H9 (cell line): Measurements from ENCODE around the gene DDX39A. TPM values are rescaled to one million over a fixed set of nuclear protein-coding genes. Genes with fewer than 3 reads are reported as not detected.

Experiments used
- DNase-seq: peaks from one replicate; pipeline ENCODE4 v3.0.0-alpha.2; 2017
- H2AFZ ChIP-seq: one replicate; pipeline ENCODE4 v1.6.1; 2013; ENCODE audit warnings: mild to moderate bottlenecking, low read length, control low read depth, moderate library complexity
- H2AK5ac ChIP-seq: 2 replicates; pipeline ENCODE4 v1.6.1; 2013; ENCODE audit warnings: low read length, control low read depth, mixed read lengths; ENCODE audit not compliant: insufficient read length
- H2BK120ac ChIP-seq: one replicate; pipeline ENCODE4 v1.6.1; 2013; ENCODE audit warnings: low read depth, mild to moderate bottlenecking, low read length, control low read depth, inconsistent platforms; ENCODE audit not compliant: poor library complexity, severe bottlenecking
- H2BK12ac ChIP-seq: 2 replicates; pipeline ENCODE4 v1.6.1; 2013; ENCODE audit warnings: low read length, control low read depth, mixed read lengths, low read depth; ENCODE audit not compliant: insufficient read length
- H2BK15ac ChIP-seq: 2 replicates; pipeline ENCODE4 v1.6.1; 2013; ENCODE audit warnings: low read depth, low read length, control low read depth
- H2BK20ac ChIP-seq: one replicate; pipeline ENCODE4 v1.6.1; 2013; ENCODE audit warnings: low read depth, mild to moderate bottlenecking, low read length, control low read depth, inconsistent platforms; ENCODE audit not compliant: poor library complexity, severe bottlenecking
- H2BK5ac ChIP-seq: 2 replicates; pipeline ENCODE4 v1.6.1; 2013; ENCODE audit warnings: low read length, control low read depth, mixed read lengths; ENCODE audit not compliant: insufficient read length
- H3K14ac ChIP-seq: 2 replicates; pipeline ENCODE4 v1.6.1; 2013; ENCODE audit warnings: low read length, control low read depth; ENCODE audit not compliant: insufficient read depth
- H3K18ac ChIP-seq: 2 replicates; pipeline ENCODE4 v1.6.1; 2013; ENCODE audit warnings: low read depth, mild to moderate bottlenecking, mixed read lengths, low read length, control low read depth; ENCODE audit not compliant: insufficient read length
- H3K23ac ChIP-seq: 2 replicates; pipeline ENCODE4 v1.6.1; 2013; ENCODE audit warnings: low read length, control low read depth, mixed read lengths, low read depth; ENCODE audit not compliant: insufficient read length
- H3K23me2 ChIP-seq: 2 replicates; pipeline ENCODE4 v1.6.1; 2013; ENCODE audit warnings: low read depth, mild to moderate bottlenecking, mixed read lengths, low read length, control low read depth; ENCODE audit not compliant: insufficient read length, poor library complexity, severe bottlenecking
- H3K27ac ChIP-seq: 2 replicates; pipeline ENCODE4 v1.5.1; 2013; ENCODE audit warnings: low read length, control low read depth, mixed read lengths, low read depth; ENCODE audit not compliant: insufficient read length
- H3K27me3 ChIP-seq: 2 replicates; pipeline ENCODE4 v1.6.1; 2013; ENCODE audit warnings: low read length, control low read depth, inconsistent platforms; ENCODE audit not compliant: insufficient read depth
- H3K4ac ChIP-seq: 2 replicates; pipeline ENCODE4 v1.6.1; 2013; ENCODE audit warnings: low read depth, mild to moderate bottlenecking, control low read depth, inconsistent platforms, low read length, moderate library complexity
- H3K4me1 ChIP-seq: 2 replicates; pipeline ENCODE4 v1.6.1; 2013; ENCODE audit warnings: low read length, control low read depth, inconsistent platforms; ENCODE audit not compliant: insufficient read depth
- H3K4me2 ChIP-seq: 2 replicates; pipeline ENCODE4 v1.6.1; 2013; ENCODE audit warnings: low read length, control low read depth, mixed read lengths; ENCODE audit not compliant: insufficient read length, insufficient read depth
- H3K56ac ChIP-seq: 2 replicates; pipeline ENCODE4 v1.6.1; 2013; ENCODE audit warnings: low read depth, mild to moderate bottlenecking, mixed read lengths, low read length, control low read depth; ENCODE audit not compliant: insufficient read length
- H3K79me1 ChIP-seq: 2 replicates; pipeline ENCODE4 v1.6.1; 2013; ENCODE audit warnings: low read depth, mild to moderate bottlenecking, moderate library complexity, low read length, control low read depth, inconsistent platforms; ENCODE audit not compliant: insufficient read depth, poor library complexity, severe bottlenecking
- H3K79me2 ChIP-seq: 2 replicates; pipeline ENCODE4 v1.6.1; 2013; ENCODE audit warnings: low read length, control low read depth, inconsistent platforms; ENCODE audit not compliant: insufficient read depth
- H3K9ac ChIP-seq: 2 replicates; pipeline ENCODE4 v1.6.1; 2013; ENCODE audit warnings: low read length, control low read depth, mixed read lengths; ENCODE audit not compliant: insufficient read length; ENCODE audit errors: extremely low read depth
- H3K9me3 ChIP-seq: one replicate; pipeline ENCODE4 v1.6.1; 2013; ENCODE audit warnings: low read depth, low read length, inconsistent platforms; ENCODE audit not compliant: control insufficient read depth
- H3T11ph ChIP-seq: one replicate; pipeline ENCODE4 v1.6.1; 2013; ENCODE audit warnings: mild to moderate bottlenecking, low read length, control low read depth, inconsistent platforms
- H4K20me1 ChIP-seq: one replicate; pipeline ENCODE4 v1.6.1; 2013; ENCODE audit not compliant: control insufficient read depth, insufficient read length, insufficient read depth
- H4K5ac ChIP-seq: 2 replicates; pipeline ENCODE4 v1.6.1; 2013; ENCODE audit warnings: low read depth, mild to moderate bottlenecking, mixed read lengths, low read length, control low read depth; ENCODE audit not compliant: insufficient read length
- H4K8ac ChIP-seq: replicated peaks from 2 replicates; pipeline ENCODE4 v1.6.1; 2013; ENCODE audit warnings: low read length, control low read depth, mixed read lengths, low read depth; ENCODE audit not compliant: insufficient read length
- H4K91ac ChIP-seq: 2 replicates; pipeline ENCODE4 v1.6.1; 2013; ENCODE audit warnings: low read depth, mild to moderate bottlenecking, moderate library complexity, mixed read lengths, low read length, control low read depth; ENCODE audit not compliant: insufficient read length
- H3K27ac Mint-ChIP-seq, 3 experiments: 2 replicates in 2 of 3; 3 replicates in 1 of 3; pipeline ENCODE4 v1.8.0; 2020 to 2021; ENCODE audit warnings: mixed read lengths in 3 of 3, mild to moderate bottlenecking in 1 of 3, moderate library complexity in 1 of 3
- H3K27me3 Mint-ChIP-seq: 2 replicates; pipeline ENCODE4 v1.8.0; 2021; ENCODE audit warnings: low read depth, mild to moderate bottlenecking, moderate library complexity, mixed read lengths
- H3K36me3 Mint-ChIP-seq, 3 experiments: 2 replicates in 2 of 3; 3 replicates in 1 of 3; pipeline ENCODE4 v1.8.0; 2020 to 2021; ENCODE audit warnings: low read depth in 3 of 3, mixed read lengths in 3 of 3; ENCODE audit not compliant: insufficient read depth in 1 of 3
- H3K4me1 Mint-ChIP-seq, 2 experiments: 2 replicates each; pipeline ENCODE4 v1.8.0; 2020; ENCODE audit warnings: mixed read lengths in 2 of 2
- H3K4me3 Mint-ChIP-seq, 2 experiments: 2 replicates in 1 of 2; 3 replicates in 1 of 2; pipeline ENCODE4 v1.8.0; 2020 to 2021; ENCODE audit warnings: mild to moderate bottlenecking in 2 of 2, mixed read lengths in 2 of 2, moderate library complexity in 1 of 2
- H3K9me3 Mint-ChIP-seq, 2 experiments: 2 replicates in 1 of 2; 3 replicates in 1 of 2; pipeline ENCODE4 v1.8.0; 2020; ENCODE audit warnings: mild to moderate bottlenecking in 2 of 2, mixed read lengths in 2 of 2, moderate library complexity in 1 of 2
- WGBS: extraction: QIAGEN DNeasy Blood & Tissue Kit; methylation state at CpG from one replicate; pipeline ENCODE4 v1.1.7; 2013; ENCODE audit warnings: missing lambda C conversion rate, low lambda C conversion rate, mixed read lengths; ENCODE audit not compliant: insufficient read length; ENCODE audit errors: extremely low coverage; 5-methylcytosine and 5-hydroxymethylcytosine counted together
- total RNA-seq: library from RNA; stranded (reverse); gene quantifications from 2 replicates; pipeline ENCODE4 v1.2.1, GENCODE V29; 2021
- TF ChIP-seq, protein P1 (sequence below): fragments of 200-600 bp; sonication (generic); conservative IDR thresholded peaks from 3 replicates; pipeline ENCODE4 v1.8.0; 2021; ENCODE audit warnings: antibody characterized with exemption, mild to moderate bottlenecking

The DDX39A gene
- total RNA-seq, 1 experiment from 2014 or later, result 137 TPM

GRCh38 chr19:14402332-14403144 is 16.6 kb downstream of the DDX39A start:
- Histone ChIP-seq H2AFZ (no peak overlapping the region), H4K8ac (no peak overlapping the region), H4K5ac (no peak overlapping the region), H3K79me1 (no peaks in the 10 kb centered on the region), H2BK5ac (no peak overlapping the region), H3K79me2 (no peaks in the 10 kb centered on the region), H3K27me3 (no peaks in the 10 kb centered on the region), H2BK120ac (no peak overlapping the region), H3K18ac (no peak overlapping the region), H4K20me1 (no peaks in the 10 kb centered on the region), H3T11ph (no peak overlapping the region), H3K9me3 (no peaks in the 10 kb centered on the region), H3K56ac (no peak overlapping the region), H4K91ac (no peak overlapping the region), H3K9ac (no peak overlapping the region), H3K14ac (no peak overlapping the region), H3K4me1 (no peaks in the 10 kb centered on the region), H3K23me2 (no peaks in the 10 kb centered on the region), H3K23ac (no peak overlapping the region), H3K4me2 (no peak overlapping the region), H2BK12ac (no peak overlapping the region), H2AK5ac (no peak overlapping the region), H3K27ac (no peak overlapping the region), H2BK20ac (no peak overlapping the region), H2BK15ac (no peak overlapping the region), H3K4ac (no peak overlapping the region)
- TF ChIP-seq, protein P1, sequence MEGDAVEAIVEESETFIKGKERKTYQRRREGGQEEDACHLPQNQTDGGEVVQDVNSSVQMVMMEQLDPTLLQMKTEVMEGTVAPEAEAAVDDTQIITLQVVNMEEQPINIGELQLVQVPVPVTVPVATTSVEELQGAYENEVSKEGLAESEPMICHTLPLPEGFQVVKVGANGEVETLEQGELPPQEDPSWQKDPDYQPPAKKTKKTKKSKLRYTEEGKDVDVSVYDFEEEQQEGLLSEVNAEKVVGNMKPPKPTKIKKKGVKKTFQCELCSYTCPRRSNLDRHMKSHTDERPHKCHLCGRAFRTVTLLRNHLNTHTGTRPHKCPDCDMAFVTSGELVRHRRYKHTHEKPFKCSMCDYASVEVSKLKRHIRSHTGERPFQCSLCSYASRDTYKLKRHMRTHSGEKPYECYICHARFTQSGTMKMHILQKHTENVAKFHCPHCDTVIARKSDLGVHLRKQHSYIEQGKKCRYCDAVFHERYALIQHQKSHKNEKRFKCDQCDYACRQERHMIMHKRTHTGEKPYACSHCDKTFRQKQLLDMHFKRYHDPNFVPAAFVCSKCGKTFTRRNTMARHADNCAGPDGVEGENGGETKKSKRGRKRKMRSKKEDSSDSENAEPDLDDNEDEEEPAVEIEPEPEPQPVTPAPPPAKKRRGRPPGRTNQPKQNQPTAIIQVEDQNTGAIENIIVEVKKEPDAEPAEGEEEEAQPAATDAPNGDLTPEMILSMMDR, result no peak
- H3K4me3 Mint-ChIP-seq, result no peak overlapping the region
- no peak for DNase-seq
- peaks cover 12 to 16% of the 10 kb centered on the region in 2 experiments for H3K4me1 Mint-ChIP-seq
- no CpG with 5 or more reads among the region's 26 CpGs for WGBS
- H3K27ac Mint-ChIP-seq, result 0 out of 7 replicates have a peak overlapping the region, but pooled peaks of 1 of the 3 experiments have one; percentile 43
- peaks cover under 1 to 9% (median 4%) of the 10 kb centered on the region in 3 experiments; a peak in 6 of 7 replicates for H3K36me3 Mint-ChIP-seq
- H3K27me3 Mint-ChIP-seq, result peaks cover 3% of the 10 kb centered on the region; the same call in 1 of the 2 replicates
- no peaks in the 10 kb centered on the region; a peak in 1 of 5 replicates for H3K9me3 Mint-ChIP-seq
